Parathyroid adenoma (tissue), 2 donors: ENCODE data around the gene CXCL5.

Experiments
- H2AFZ ChIP-seq: fragments of 300-600 bp; sonication (generic); one replicate; pipeline ENCODE4 v1.7.0; 2017; ENCODE audit warnings: antibody characterized with exemption, mild to moderate bottlenecking
- H3K27ac ChIP-seq: fragments of 300-600 bp; sonication (generic); one replicate; pipeline ENCODE4 v1.7.0; 2017
- H3K27me3 ChIP-seq: fragments of 300-600 bp; sonication (generic); one replicate; pipeline ENCODE4 v1.7.0; 2017; ENCODE audit warnings: low read length; ENCODE audit not compliant: control insufficient read depth, insufficient read depth
- H3K36me3 ChIP-seq: fragments of 300-600 bp; sonication (generic); one replicate; pipeline ENCODE4 v1.7.0; 2017; ENCODE audit warnings: low read length; ENCODE audit not compliant: control insufficient read depth, insufficient read depth
- H3K4me1 ChIP-seq: fragments of 300-600 bp; sonication (generic); one replicate; pipeline ENCODE4 v1.7.0; 2017; ENCODE audit warnings: control low read depth
- H3K4me2 ChIP-seq: fragments of 300-600 bp; sonication (generic); one replicate; pipeline ENCODE4 v1.7.0; 2017; ENCODE audit warnings: low read length
- H3K4me3 ChIP-seq: fragments of 300-600 bp; sonication (generic); one replicate; pipeline ENCODE4 v1.7.0; 2017; ENCODE audit warnings: low read depth, low read length
- H3K79me2 ChIP-seq: fragments of 300-600 bp; sonication (generic); one replicate; pipeline ENCODE4 v1.7.0; 2017; ENCODE audit warnings: control low read depth
- H3K9ac ChIP-seq: fragments of 300-600 bp; sonication (generic); one replicate; pipeline ENCODE4 v1.7.0; 2017; ENCODE audit warnings: mild to moderate bottlenecking
- H3K9me3 ChIP-seq: fragments of 300-600 bp; sonication (generic); one replicate; pipeline ENCODE4 v1.7.0; 2017; ENCODE audit warnings: low read length; ENCODE audit not compliant: control insufficient read depth
- TF ChIP-seq, protein P1 (sequence below): fragments of 300-600 bp; sonication (generic); IDR thresholded peaks from one replicate; pipeline ENCODE4 v1.7.0; 2017; ENCODE audit warnings: antibody characterized with exemption, mild to moderate bottlenecking
- donor health status: primary hyperparathyroidism.

Gene CXCL5

DNA sequence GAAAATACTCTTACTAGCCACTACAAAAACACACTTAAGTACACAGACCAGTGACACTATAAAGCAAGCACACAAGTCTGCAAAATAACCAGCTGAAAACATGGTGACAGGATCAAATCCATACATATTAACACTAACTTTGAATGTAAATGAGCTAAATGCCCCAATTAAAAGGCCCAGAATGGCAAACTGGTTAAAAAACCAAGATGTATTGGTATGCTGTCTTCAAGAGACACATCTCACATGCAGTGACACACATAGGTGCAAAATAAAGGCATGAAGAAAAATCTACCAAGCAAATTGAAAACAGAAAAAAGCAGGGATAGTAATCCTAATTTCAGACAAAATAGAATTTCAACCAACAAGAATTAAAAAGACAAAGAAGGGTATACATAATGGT, 27.5 kb downstream of the CXCL5 start:
- no peak overlapping the region for H3K9ac ChIP-seq
- H3K4me1 ChIP-seq, result no peaks in the 10 kb centered on the region
- H3K9me3 ChIP-seq, result no peaks in the 10 kb centered on the region
- H3K4me2 ChIP-seq, result no peak overlapping the region
- H3K27ac ChIP-seq, result no peak overlapping the region
- TF ChIP-seq, protein P1, sequence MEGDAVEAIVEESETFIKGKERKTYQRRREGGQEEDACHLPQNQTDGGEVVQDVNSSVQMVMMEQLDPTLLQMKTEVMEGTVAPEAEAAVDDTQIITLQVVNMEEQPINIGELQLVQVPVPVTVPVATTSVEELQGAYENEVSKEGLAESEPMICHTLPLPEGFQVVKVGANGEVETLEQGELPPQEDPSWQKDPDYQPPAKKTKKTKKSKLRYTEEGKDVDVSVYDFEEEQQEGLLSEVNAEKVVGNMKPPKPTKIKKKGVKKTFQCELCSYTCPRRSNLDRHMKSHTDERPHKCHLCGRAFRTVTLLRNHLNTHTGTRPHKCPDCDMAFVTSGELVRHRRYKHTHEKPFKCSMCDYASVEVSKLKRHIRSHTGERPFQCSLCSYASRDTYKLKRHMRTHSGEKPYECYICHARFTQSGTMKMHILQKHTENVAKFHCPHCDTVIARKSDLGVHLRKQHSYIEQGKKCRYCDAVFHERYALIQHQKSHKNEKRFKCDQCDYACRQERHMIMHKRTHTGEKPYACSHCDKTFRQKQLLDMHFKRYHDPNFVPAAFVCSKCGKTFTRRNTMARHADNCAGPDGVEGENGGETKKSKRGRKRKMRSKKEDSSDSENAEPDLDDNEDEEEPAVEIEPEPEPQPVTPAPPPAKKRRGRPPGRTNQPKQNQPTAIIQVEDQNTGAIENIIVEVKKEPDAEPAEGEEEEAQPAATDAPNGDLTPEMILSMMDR, result no peak
- no peak overlapping the region for H3K4me3 ChIP-seq
- H3K79me2 ChIP-seq, result no peaks in the 10 kb centered on the region
- H3K36me3 ChIP-seq, result no peaks in the 10 kb centered on the region
- no peak overlapping the region for H2AFZ ChIP-seq
- no peaks in the 10 kb centered on the region for H3K27me3 ChIP-seq

DNA sequence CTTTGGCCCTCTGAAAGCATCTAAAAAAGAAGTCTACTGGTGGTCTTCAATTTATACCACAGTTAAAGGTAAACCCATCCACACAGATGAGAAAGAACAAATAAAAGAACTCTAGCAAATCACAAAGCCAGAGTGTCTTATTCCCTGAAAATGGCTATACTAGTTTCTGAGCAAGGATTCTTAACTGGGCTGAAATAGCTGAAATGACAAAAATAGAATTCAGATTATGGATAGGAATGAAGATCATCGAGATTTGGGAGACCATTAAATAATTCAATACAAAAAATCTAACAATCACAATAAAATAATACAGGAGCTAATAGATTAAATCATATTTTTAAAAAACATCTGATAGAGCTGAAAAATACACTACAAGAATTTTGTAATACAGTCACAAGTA, 28.5 kb downstream of the CXCL5 start:
- TF ChIP-seq, protein P1, result no peak
- Histone ChIP-seq H3K79me2 (no peaks in the 10 kb centered on the region), H3K9ac (no peak overlapping the region), H3K4me2 (no peak overlapping the region), H3K4me3 (no peak overlapping the region), H3K36me3 (no peaks in the 10 kb centered on the region), H3K9me3 (no peaks in the 10 kb centered on the region), H3K4me1 (no peaks in the 10 kb centered on the region), H3K27me3 (no peaks in the 10 kb centered on the region), H2AFZ (no peak overlapping the region), H3K27ac (no peak overlapping the region)

- H3K27me3 ChIP-seq, result no peaks in the 10 kb centered on the region
- H2AFZ ChIP-seq, result no peak overlapping the region
- H3K4me1 ChIP-seq, result no peaks in the 10 kb centered on the region
- H3K4me2 ChIP-seq, result no peak overlapping the region
- no peak overlapping the region for H3K4me3 ChIP-seq
- H3K27ac ChIP-seq, result no peak overlapping the region
- H3K9me3 ChIP-seq, result no peaks in the 10 kb centered on the region
- TF ChIP-seq, protein P1, result no peak
- H3K9ac ChIP-seq, result no peak overlapping the region
- no peaks in the 10 kb centered on the region for H3K79me2 ChIP-seq
- no peaks in the 10 kb centered on the region for H3K36me3 ChIP-seq
Observed at GRCh38 chr4:73967866-73968265, 30.6 kb downstream of the CXCL5 start.

GRCh38 chr4:73964862-73965611, 33.4 kb downstream of the CXCL5 start:
- Histone ChIP-seq H3K36me3 (no peaks in the 10 kb centered on the region), H3K4me3 (no peak overlapping the region)

More at GRCh38 chr4:73964862-73965611, 33.4 kb downstream of the CXCL5 start:
- H3K4me2 ChIP-seq, result no peak overlapping the region
- H3K27me3 ChIP-seq, result no peaks in the 10 kb centered on the region
- no peak overlapping the region for H3K27ac ChIP-seq
- H3K4me1 ChIP-seq, result no peaks in the 10 kb centered on the region
- no peak overlapping the region for H2AFZ ChIP-seq
- no peaks in the 10 kb centered on the region for H3K79me2 ChIP-seq
- no peak overlapping the region for H3K9ac ChIP-seq
- TF ChIP-seq, protein P1, result no peak
- no peaks in the 10 kb centered on the region for H3K9me3 ChIP-seq
